GM18951 (cell line): ENCODE measurements around the gene DUSP22.

ENCODE experiments used
- POLR2A ChIP-seq: IDR thresholded peaks from 4 replicates; pipeline ENCODE4 v1.6.1; 2011; ENCODE audit warnings: mild to moderate bottlenecking; ENCODE audit not compliant: insufficient read length, insufficient read depth; ENCODE audit errors: extremely low read depth
- in situ Hi-C: fragments of 300-500 bp; cut with MboI; formaldehyde crosslinking; loops from one replicate; pipeline ENCODE4 v1.12.0; 2022; ENCODE audit warnings: low sequenced_read_pairs, mixed read lengths, inconsistent platforms; ENCODE audit not compliant: unreplicated experiment

DUSP22 gene

DNA sequence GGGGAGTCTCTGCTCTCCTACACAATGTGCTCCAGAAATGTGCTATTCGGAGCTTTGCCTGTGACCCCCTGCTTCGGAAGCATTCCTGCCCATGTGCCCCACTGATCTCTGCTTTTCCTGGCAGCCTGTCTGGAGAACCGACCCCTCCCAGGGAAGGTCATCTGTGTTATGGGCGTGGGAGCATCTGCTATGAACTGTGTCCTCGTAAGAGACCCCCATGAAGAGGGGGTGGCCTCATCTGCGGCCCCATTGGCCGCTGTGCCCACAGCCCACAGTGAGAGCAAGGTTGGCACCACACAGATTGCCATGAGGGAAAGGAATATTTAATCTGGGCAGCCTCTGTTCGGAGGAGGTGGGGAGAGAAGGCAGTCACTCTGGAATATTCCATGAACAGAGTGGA is 66.6 kb downstream of the DUSP22 start:
- no peak for TF ChIP-seq POLR2A
- in situ Hi-C loops: no loop called here

DNA sequence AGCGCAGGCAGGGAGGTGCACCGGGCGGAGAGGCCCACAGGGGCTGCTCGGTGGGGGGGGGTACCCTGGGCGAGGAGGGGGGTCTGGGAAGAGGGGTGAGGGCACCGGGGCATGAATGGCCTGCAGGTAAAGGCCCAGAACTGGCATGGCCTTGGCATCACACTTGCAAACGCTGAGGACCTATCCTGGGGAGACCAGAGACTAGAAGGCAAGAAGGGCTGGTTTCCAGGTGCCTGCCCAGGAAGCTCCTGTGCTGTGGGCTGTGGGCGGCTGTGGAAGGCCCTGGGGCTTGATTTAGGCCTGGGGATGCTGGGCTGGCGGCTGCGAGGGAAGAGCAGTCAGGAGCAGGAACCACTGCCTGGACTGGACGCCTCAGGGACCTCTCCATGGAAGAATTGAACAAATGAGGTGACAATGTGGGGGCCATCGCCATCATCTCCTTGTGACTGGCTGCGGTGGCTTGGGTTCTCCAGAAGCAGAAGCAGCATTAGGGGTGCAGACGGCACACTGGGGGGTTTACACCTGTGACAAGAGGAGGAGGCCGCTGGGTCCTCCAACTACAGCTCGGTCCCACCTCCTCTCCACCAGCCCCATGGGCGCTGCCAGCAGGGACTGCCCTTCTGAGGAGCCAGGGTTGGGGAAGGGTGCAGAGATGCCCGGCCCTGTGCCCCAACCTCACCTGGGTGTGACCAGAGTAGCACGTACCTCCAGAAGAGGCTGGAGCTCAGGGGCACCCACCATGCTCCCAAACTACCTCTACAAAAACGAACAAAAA is 67.2 kb downstream of the DUSP22 start:
- in situ Hi-C loops: no loop called here
- no peak for TF ChIP-seq POLR2A

DNA sequence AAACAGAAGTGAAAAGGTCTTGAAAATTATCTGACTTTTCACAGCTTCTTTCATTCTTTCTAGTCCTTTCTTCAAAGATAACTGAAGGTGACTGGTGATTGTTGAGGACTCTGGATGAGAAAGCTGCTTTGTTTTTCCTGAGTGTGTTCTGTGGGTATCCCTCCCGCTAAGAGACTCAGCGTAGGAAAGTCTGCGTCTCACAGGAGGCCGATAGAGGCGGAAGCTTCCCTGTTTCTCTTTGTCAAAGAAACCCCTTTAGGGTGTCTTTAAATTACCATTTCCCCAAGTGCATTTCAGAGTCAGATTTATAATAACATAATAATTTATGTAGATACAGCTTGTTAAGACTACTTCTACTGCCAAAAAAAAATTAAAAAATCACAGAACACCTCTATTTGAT is 68.1 kb downstream of the DUSP22 start:
- TF ChIP-seq POLR2A: no peak
- in situ Hi-C loops: no loop called here

DNA sequence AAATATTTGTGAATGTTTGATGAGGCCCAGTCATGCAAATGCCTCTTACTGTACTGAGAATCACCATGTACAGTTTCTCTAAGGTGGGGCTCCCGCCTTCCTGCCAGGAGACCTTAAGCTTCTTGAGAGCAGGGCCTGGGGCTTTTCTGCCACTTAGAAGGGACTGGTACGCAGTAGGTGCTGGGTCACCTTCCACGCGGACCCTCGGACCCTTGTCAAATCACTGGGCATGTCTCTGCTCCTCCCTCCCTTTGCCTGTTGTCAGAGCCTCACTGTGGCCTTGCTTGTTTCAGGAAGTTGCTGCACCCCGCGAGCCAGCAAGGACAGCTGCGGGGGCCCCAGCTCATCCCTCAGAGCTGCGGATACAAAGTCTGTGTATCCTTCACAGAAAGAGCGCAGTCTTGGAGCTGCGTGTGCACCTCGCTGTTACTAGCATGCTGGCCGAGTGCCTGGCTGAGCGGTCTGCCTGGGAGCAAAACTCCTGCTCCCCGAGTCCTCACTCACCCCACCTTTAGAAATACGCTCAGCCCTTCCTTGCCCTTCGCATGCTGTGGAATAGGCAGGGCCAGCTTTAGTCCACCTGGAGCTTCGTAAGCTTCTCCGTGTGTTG is 68.6 kb downstream of the DUSP22 start:
- in situ Hi-C loops: no loop called here
- no peak for TF ChIP-seq POLR2A

DNA sequence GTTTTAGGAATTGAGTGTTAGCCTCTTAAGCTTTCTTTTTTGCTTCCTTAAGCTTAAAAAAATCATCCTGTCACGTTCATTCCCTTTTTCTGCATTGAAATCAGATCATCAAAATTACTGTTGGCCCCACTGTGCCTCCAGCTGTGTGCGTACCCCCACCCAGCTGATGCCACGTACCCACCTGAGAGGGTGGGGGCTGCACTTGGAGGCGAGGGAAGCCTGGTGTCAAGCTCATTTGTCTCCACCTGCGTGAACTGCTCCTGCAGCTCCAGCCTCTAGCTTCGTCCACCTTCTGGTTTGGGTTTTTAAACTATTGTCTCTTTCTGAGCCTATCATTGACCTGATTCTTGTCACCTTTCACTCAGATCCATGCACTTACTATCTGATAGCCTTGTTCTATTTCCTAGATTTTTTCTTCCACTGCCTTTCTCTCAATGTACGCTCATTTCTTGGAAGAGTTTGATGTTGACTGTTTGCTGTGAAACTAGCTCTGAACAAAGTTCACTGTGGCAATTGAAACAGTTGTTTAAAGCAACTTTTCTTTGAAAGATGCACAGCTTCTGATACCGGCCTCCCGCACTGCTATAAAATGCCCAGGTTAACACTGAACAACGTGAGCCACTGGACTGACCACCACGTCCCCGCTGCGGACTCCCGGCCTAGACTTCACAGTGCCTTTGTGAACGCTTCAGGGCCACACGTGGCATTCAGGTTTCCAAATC is 69.3 kb downstream of the DUSP22 start:
- in situ Hi-C loops: no loop called here
- TF ChIP-seq POLR2A: no peak

DNA sequence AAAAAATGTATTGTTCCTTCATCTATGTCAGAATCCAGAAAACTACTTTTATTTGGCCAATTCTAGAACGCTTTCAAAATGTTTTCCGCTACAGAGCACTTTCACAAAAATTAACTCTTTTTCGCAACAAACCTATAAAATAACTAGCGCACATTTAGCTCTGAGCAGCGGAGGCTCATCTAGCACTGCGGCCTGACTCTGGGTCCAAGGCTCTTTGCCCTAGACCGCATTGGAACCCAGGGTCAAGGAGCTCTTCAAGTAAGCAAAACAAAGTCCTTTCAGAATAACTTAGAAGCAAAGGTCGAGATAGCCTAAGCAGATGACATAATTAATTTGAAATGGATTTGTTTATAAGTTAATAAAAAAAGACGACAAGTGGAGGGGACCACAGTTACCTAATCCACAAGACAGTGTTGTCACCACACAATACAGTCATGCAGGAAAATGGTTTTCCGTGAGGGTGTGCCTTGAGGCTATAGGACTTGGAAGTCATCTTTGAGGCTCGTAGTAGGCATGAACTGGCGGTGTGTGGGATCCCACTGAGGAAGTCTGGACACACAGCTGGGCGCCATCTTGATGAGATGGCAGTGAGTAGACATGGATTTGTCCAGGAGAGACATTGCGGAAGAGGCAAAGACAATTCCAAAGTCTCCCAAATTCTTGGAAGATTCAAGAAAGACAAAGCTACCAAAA is 70.1 kb downstream of the DUSP22 start:
- no peak for TF ChIP-seq POLR2A
- in situ Hi-C loops: no loop called here

DNA sequence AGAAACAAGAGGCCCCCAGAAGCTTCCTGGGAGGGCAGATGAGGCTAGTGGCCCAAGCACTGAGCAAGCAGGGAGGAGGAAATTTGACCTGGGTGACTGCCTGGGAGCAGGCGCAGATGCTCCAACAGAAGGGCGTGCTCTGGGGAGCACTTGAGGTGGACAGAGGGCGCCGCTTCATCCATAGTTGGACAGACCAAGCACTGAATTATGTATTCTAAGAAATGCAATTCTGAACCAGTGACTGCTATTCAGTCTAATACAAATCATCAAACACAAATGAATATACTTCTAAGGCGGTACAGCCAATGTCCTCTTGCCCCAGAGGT is 70.6 kb downstream of the DUSP22 start:
- no peak for TF ChIP-seq POLR2A
- in situ Hi-C loops: no loop called here

DNA sequence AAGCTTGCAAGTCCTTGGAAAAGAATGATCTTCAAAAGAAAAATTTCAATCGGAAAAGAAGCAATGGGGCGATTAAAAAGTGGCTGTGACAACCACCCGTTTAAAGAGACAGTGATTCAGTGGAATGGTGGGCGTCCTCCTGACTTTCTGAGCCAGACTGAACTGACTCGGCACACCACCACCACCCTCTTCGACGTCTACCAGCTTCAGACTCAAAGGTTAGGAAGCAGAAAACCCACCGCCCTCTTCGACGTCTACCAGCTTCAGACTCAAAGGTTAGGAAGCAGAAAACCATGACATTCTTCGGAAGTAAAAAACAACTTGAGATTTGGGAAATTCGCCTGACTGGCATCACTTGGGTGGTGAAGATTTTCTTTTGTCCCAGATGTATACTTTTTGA is 71.0 kb downstream of the DUSP22 start:
- TF ChIP-seq POLR2A: no peak
- in situ Hi-C loops: no loop called here

DNA sequence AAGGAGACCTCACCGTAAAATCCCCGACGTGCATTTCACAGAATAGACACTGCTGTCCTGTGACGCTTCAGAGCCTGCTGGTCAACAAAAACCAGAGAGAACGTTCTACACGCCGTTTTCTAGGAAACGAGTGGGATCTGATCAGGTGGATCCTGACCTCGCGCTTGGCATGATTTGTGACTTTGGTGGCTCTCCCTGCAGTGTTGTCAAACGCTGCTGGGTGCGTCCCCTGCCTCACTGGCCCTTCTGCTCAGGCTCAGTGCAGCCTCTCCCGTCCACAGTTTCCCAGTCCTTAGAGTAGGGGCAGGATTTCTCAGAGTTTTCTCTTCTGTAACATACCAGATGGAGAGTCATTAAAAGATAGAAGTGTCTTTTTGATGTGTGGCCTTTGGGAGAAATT is 71.6 kb downstream of the DUSP22 start:
- no peak for TF ChIP-seq POLR2A
- in situ Hi-C loops: no loop called here

DNA sequence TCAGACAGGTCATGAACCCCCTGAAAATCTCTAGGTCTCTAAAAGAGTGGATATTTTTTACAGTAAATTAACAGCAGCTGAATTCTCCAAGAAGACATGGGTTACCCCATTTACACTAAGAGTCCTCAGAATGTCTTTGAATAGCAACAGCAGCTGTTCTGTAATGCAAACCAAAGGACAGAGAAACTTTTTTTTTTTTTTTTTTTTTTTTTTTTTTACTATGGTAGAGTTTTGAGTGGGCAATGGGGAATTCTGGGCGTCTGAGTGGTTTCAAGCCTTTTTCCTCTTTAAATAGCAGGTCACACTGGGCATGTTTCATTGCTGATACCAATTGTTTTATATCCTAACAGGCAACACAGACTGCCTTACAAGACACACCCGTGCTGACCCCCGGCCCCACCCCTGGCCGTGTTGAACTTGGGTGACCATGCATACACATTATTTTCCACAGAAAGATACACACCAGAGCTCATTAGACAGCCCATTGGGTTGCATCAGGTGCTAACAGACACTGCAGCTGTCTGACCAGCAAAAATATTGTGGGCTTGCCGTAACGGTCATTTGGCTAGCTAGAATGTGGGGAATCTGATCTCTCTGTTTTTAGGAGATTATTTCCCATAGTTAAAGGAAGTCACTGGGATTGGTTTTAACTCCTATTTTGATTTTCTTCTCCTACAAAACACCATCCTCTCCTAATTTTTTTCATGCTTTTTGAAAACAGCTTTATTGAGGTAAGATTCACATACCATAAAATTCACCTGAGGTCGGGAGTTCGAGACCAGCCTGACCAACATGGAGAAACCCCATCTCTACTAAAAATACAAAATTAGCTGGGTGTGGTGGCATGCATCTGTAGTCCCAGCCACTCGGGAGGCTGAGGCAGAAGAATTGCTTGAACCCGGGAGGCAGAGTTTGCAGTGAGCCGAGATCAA is 72.6 kb downstream of the DUSP22 start:
- in situ Hi-C loops: no loop called here
- TF ChIP-seq POLR2A: no peak

DNA sequence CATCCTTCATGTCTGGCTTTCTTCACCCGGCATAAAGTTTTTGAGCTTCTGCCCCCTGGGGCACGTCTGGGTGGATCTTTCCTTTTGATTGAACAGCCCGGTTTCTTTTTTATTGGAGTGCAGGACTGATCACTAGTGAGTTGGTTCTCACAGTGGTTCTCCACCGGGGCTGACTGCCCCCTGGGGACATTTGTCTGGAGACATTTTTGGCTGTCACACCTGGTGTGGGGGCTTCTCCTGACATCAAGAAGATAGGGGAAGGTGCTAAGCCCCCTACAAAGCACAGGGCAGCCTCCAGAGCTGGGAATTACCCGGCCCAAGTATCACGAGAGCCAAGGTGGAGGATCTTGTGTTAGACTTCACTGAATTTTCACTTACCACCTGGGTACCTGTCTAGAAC is 73.5 kb downstream of the DUSP22 start:
- no peak for TF ChIP-seq POLR2A
- in situ Hi-C loops: no loop called here
